HG02970 (cell line): Measurements from ENCODE around the gene CHSY3.
A peak's percentile ranks its signal among the peaks of the same experiment; 100 is the strongest.

Experiments
- ATAC-seq: cut with Tn5 transposase; IDR thresholded peaks from one replicate; pipeline ENCODE4 v1.9.1; 2021; ENCODE audit warnings: mild to moderate bottlenecking, moderate library complexity, moderate number of reproducible peaks; ENCODE audit not compliant: unreplicated experiment, low FRiP score

Gene CHSY3

GRCh38 chr5:130077007-130077406, 172.7 kb downstream of the CHSY3 start:
- ATAC-seq, result no peak

- ATAC-seq, result no peak
Observed at GRCh38 chr5:130078661-130079060, 174.4 kb downstream of the CHSY3 start.

GRCh38 chr5:130090569-130091270, 186.5 kb downstream of the CHSY3 start:
- ATAC-seq, result no peak

GRCh38 chr5:130092991-130093390, 188.7 kb downstream of the CHSY3 start:
- ATAC-seq, result no peak

GRCh38 chr5:130096483-130096882, 192.2 kb downstream of the CHSY3 start:
- no peak for ATAC-seq

- no peak for ATAC-seq
Observed at GRCh38 chr5:130099008-130099407, 194.7 kb downstream of the CHSY3 start.

- ATAC-seq, result peak; percentile 53
Observed at GRCh38 chr5:130102375-130102774, 198.1 kb downstream of the CHSY3 start.

- no peak for ATAC-seq
Observed at GRCh38 chr5:130102960-130103359, 198.7 kb downstream of the CHSY3 start.

GRCh38 chr5:130104895-130105688, 200.8 kb downstream of the CHSY3 start:
- no peak for ATAC-seq

- ATAC-seq, result no peak
Observed at GRCh38 chr5:130106480-130106879, 202.2 kb downstream of the CHSY3 start.

GRCh38 chr5:130109152-130109551, 204.9 kb downstream of the CHSY3 start:
- no peak for ATAC-seq

- no peak for ATAC-seq
Observed at GRCh38 chr5:130110328-130110727, 206.1 kb downstream of the CHSY3 start.

- ATAC-seq, result no peak
Observed at GRCh38 chr5:130111746-130112145, 207.5 kb downstream of the CHSY3 start.

GRCh38 chr5:130112246-130112645, 208.0 kb downstream of the CHSY3 start:
- no peak for ATAC-seq

- no peak for ATAC-seq
Observed at GRCh38 chr5:130115686-130116085, 211.4 kb downstream of the CHSY3 start.

GRCh38 chr5:130116462-130116861, 212.2 kb downstream of the CHSY3 start:
- ATAC-seq, result no peak

- no peak for ATAC-seq
Observed at GRCh38 chr5:130116972-130117371, 212.7 kb downstream of the CHSY3 start.

- no peak for ATAC-seq
Observed at GRCh38 chr5:130126746-130127145, 222.5 kb downstream of the CHSY3 start.

GRCh38 chr5:130135506-130135905, 231.2 kb downstream of the CHSY3 start:
- ATAC-seq, result no peak

GRCh38 chr5:130136300-130136699, 232.0 kb downstream of the CHSY3 start:
- no peak for ATAC-seq

GRCh38 chr5:130137681-130138080, 233.4 kb downstream of the CHSY3 start:
- ATAC-seq, result no peak
